Astrocyte (in vitro differentiated cells and primary cell): ENCODE measurements around the gene GPC2.

ENCODE experiments used
- EZH2 ChIP-seq: IDR thresholded peaks from 2 replicates; pipeline ENCODE4 v1.6.1; 2012; ENCODE audit warnings: mild to moderate bottlenecking, low read length, inconsistent platforms; ENCODE audit not compliant: insufficient read depth
- TF ChIP-seq, protein P1 (sequence below): IDR thresholded peaks from 2 replicates; pipeline ENCODE4 v1.5.1; 2011; ENCODE audit warnings: low read depth, mild to moderate bottlenecking, inconsistent platforms, low read length, moderate library complexity; ENCODE audit not compliant: insufficient read depth

DNA sequence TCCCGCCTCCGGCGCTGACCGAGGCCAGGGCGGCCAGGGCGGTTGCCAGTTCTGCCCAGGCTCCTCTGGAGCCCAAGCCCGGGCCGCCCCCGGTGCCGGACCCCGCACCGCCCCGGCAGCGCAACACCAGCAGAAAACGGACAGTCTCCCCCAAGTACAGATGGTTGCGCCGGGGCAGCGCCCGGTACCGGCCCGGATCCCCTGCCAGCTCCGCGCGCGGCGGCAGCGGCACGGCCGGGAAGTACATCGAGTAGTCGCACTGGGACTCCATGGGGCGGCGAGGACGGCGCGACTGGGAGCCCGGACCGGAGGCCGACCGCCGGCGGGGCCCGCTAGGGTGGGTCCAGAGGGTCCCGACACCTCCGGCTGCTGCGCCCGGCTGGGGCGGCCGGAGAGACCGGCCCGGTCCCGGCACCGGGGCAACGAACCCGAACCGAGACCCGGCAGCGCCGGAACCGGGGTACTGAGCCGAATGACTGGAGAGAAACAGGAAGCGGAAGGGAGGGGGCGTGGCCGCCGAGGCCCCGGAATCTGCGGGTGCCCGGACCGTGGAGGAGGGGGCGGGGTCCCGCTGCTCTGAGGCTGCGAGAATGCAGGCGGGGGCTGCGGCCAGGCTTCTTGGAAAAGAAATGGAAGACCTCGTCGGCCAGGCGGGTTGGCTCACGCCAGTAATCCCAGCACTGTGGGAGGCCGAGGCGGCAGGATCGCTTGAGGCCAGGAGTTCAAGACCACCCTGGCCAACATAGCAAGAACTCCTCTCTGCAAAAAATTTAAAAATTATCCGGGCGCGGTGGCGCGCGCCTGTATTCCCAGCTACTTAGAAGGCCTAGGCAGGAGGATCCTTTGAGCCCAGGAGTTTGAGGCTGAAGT is 18.7 kb downstream of the GPC2 start, which contains the start of gene TRAPPC14:
- no peak for TF ChIP-seq EZH2
- TF ChIP-seq, protein P1, sequence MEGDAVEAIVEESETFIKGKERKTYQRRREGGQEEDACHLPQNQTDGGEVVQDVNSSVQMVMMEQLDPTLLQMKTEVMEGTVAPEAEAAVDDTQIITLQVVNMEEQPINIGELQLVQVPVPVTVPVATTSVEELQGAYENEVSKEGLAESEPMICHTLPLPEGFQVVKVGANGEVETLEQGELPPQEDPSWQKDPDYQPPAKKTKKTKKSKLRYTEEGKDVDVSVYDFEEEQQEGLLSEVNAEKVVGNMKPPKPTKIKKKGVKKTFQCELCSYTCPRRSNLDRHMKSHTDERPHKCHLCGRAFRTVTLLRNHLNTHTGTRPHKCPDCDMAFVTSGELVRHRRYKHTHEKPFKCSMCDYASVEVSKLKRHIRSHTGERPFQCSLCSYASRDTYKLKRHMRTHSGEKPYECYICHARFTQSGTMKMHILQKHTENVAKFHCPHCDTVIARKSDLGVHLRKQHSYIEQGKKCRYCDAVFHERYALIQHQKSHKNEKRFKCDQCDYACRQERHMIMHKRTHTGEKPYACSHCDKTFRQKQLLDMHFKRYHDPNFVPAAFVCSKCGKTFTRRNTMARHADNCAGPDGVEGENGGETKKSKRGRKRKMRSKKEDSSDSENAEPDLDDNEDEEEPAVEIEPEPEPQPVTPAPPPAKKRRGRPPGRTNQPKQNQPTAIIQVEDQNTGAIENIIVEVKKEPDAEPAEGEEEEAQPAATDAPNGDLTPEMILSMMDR = no peak
